ENCODE data around the gene MAP2K7. TPM values are rescaled to one million over a fixed set of nuclear protein-coding genes. Genes with fewer than 3 reads are reported as not detected.

The MAP2K7 gene
- total and polyA plus RNA-seq, 2 donors (not counting 1 experiment from before 2014, with no cell fraction given) = 7.8 to 10.4 TPM

- Histone ChIP-seq H3K4me2 (ENCODE audit: extremely low read depth, insufficient read depth, low read length) (no peak overlapping the region), H3K79me2 (ENCODE audit: control insufficient read depth, insufficient read depth, low read length) (no peaks in the 10 kb centered on the region), H3K9ac (ENCODE audit: insufficient read depth, low read length) (no peak overlapping the region), H3K27me3 (ENCODE audit: control insufficient read depth, insufficient read depth, low read length) (no peaks in the 10 kb centered on the region), H3K4me1 (ENCODE audit: control insufficient read depth, extremely low read depth, insufficient read depth, low read length) (peaks cover 21% of the 10 kb centered on the region), H2AFZ (ENCODE audit: low read length) (no peak overlapping the region), H3K9me3 (ENCODE audit: control insufficient read depth, insufficient read depth, low read depth, low read length) (no peaks in the 10 kb centered on the region), H3K36me3 (ENCODE audit: control insufficient read depth, insufficient read depth, low read length) (peaks cover 41% of the 10 kb centered on the region), H3K27ac (ENCODE audit: insufficient read depth, low read length) (no peak overlapping the region), H3K4me3 (replicated peaks in 1 of 4; ENCODE audit: control extremely low read depth in 1 of 4, insufficient read depth in 1 of 4, low read depth in 3 of 4, low read length in 4 of 4) (no peak overlapping the region), H4K20me1 (ENCODE audit: control insufficient read depth, extremely low read depth, insufficient read depth, low read length) (no peaks in the 10 kb centered on the region)
- no peak for DNase-seq (ENCODE audit: low read depth in 2 of 2)
- no peak for TF ChIP-seq CTCF (conservative IDR thresholded peaks at IDR 0.05 in 1 of 2, IDR thresholded peaks at IDR 0.05 in 1 of 2; ENCODE audit: low read depth in 1 of 2, low read length in 2 of 2)
- no peak for TF ChIP-seq EZH2 (IDR thresholded peaks at IDR 0.05; ENCODE audit: low read length, missing control alignments)
Measured at GRCh38 chr19:7931221-7932061, 27.8 kb downstream of the MAP2K7 start.

- Histone ChIP-seq H3K9ac (ENCODE audit: insufficient read depth, low read length) (no peak overlapping the region), H3K27ac (ENCODE audit: insufficient read depth, low read length) (no peak overlapping the region)
Measured at GRCh38 chr19:7932276-7932929, 28.7 kb downstream of the MAP2K7 start.

More at GRCh38 chr19:7932276-7932929, 28.7 kb downstream of the MAP2K7 start:
- no peaks in the 10 kb centered on the region for H4K20me1 ChIP-seq (ENCODE audit: control insufficient read depth, extremely low read depth, insufficient read depth, low read length)
- H3K9me3 ChIP-seq (ENCODE audit: control insufficient read depth, insufficient read depth, low read depth, low read length) = no peaks in the 10 kb centered on the region
- TF ChIP-seq CTCF (conservative IDR thresholded peaks at IDR 0.05 in 1 of 2, IDR thresholded peaks at IDR 0.05 in 1 of 2; ENCODE audit: low read depth in 1 of 2, low read length in 2 of 2) (no peak), EZH2 (IDR thresholded peaks at IDR 0.05; ENCODE audit: low read length, missing control alignments) (no peak)
- no peak for DNase-seq (ENCODE audit: low read depth in 2 of 2)
- H3K36me3 ChIP-seq (ENCODE audit: control insufficient read depth, insufficient read depth, low read length) = peaks cover 41% of the 10 kb centered on the region
- H3K79me2 ChIP-seq (ENCODE audit: control insufficient read depth, insufficient read depth, low read length) = no peaks in the 10 kb centered on the region
- H2AFZ ChIP-seq (ENCODE audit: low read length) = no peak overlapping the region
- H3K4me2 ChIP-seq (ENCODE audit: extremely low read depth, insufficient read depth, low read length) = no peak overlapping the region
- H3K4me1 ChIP-seq (ENCODE audit: control insufficient read depth, extremely low read depth, insufficient read depth, low read length) = peaks cover 21% of the 10 kb centered on the region
- no peak overlapping the region for H3K4me3 ChIP-seq (replicated peaks in 1 of 4; ENCODE audit: control extremely low read depth in 1 of 4, insufficient read depth in 1 of 4, low read depth in 3 of 4, low read length in 4 of 4)
- H3K27me3 ChIP-seq (ENCODE audit: control insufficient read depth, insufficient read depth, low read length) = no peaks in the 10 kb centered on the region

All from fibroblast of lung (primary cell).